Gastrocnemius medialis (tissue), 4 donors: ENCODE measurements around the gene IFNA6. TPM values are rescaled to one million over a fixed set of nuclear protein-coding genes. Genes with fewer than 3 reads are reported as not detected.

Source experiments
- ATAC-seq, 2 donors: fragments of 150-250 bp; one replicate each; pipeline ENCODE4 v1.9.1; 2016
- DNase-seq, 2 donors: peaks; one replicate each; pipeline ENCODE4 v3.0.0-alpha.2; 2019
- H3K27ac ChIP-seq, 4 donors: fragments of 200-600 bp; sonication (generic); 1 replicate in 1 of 4; 2 replicates in 3 of 4; pipeline ENCODE4 v1.5.1; 2016 to 2018; ENCODE audit warnings: mild to moderate bottlenecking in 2 of 4, moderate library complexity in 1 of 4
- H3K27me3 ChIP-seq, 3 donors: fragments of 200-600 bp; sonication (generic) in 2 of 3; 1 replicate in 1 of 3; 2 replicates in 2 of 3; pipeline versions ENCODE4 v1.5.1 to v1.6.0; 2016 to 2019; ENCODE audit warnings: mild to moderate bottlenecking in 1 of 3, moderate library complexity in 1 of 3
- H3K36me3 ChIP-seq, 2 donors: fragments of 200-600 bp; sonication (generic) in 1 of 2; one replicate each; pipeline ENCODE4 v1.5.1; 2017 to 2018
- H3K4me1 ChIP-seq, 2 donors: fragments of 200-600 bp; sonication (generic) in 1 of 2; one replicate each; pipeline ENCODE4 v1.5.1; 2016 to 2017; ENCODE audit warnings: mild to moderate bottlenecking in 2 of 2
- H3K4me3 ChIP-seq, 4 donors: fragments of 200-600 bp; sonication (generic) in 3 of 4; 1 replicate in 1 of 4; 2 replicates in 3 of 4; pipeline ENCODE4 v1.5.1; 2016 to 2019; ENCODE audit warnings: mild to moderate bottlenecking in 2 of 4
- H3K9me3 ChIP-seq, 3 donors: fragments of 200-600 bp; sonication (generic) in 2 of 3; 1 replicate in 1 of 3; 2 replicates in 2 of 3; pipeline ENCODE4 v1.5.1; 2016 to 2019
- POLR2A ChIP-seq, 2 donors: fragments of 450-650 bp; IDR thresholded peaks; one replicate each; pipeline ENCODE4 v1.6.1; 2017; ENCODE audit warnings: antibody characterized with exemption in 2 of 2, mild to moderate bottlenecking in 2 of 2, moderate library complexity in 2 of 2
- in situ Hi-C, 4 donors: fragments of 200-750 bp; cut with MboI; loops; one replicate each; pipeline versions ENCODE4 v1.15.0 to v1.8.0; 2017; ENCODE audit warnings: low sequenced_read_pairs in 4 of 4
- intact Hi-C: fragments of 100-400 bp; cut with DNase I; formaldehyde crosslinking; loops from one replicate; pipeline ENCODE4 v1.15.1; 2023; ENCODE audit warnings: low total_unique reads
- total RNA-seq, 4 donors: library from RNA; depleted of rRNA; stranded (reverse); fragments of >200 nt; gene quantifications; one replicate each; pipeline versions ENCODE4 v1.1.0 to v1.2.3, GENCODE V29; 2016
- TF ChIP-seq, protein P1 (sequence below), 5 experiments: fragments of 450-650 bp in 3 of 5; fragments of 200-600 bp in 2 of 5; sonication (generic) in 2 of 5; IDR thresholded peaks in 4 of 5; conservative IDR thresholded peaks in 1 of 5; 1 replicate in 4 of 5; 2 replicates in 1 of 5; pipeline ENCODE4 v1.5.1; 2016 to 2019; ENCODE audit warnings: antibody characterized with exemption in 5 of 5, mild to moderate bottlenecking in 3 of 5, moderate library complexity in 3 of 5

IFNA6 gene
- total RNA-seq, 4 donors from 2014 or later = not detected

DNA sequence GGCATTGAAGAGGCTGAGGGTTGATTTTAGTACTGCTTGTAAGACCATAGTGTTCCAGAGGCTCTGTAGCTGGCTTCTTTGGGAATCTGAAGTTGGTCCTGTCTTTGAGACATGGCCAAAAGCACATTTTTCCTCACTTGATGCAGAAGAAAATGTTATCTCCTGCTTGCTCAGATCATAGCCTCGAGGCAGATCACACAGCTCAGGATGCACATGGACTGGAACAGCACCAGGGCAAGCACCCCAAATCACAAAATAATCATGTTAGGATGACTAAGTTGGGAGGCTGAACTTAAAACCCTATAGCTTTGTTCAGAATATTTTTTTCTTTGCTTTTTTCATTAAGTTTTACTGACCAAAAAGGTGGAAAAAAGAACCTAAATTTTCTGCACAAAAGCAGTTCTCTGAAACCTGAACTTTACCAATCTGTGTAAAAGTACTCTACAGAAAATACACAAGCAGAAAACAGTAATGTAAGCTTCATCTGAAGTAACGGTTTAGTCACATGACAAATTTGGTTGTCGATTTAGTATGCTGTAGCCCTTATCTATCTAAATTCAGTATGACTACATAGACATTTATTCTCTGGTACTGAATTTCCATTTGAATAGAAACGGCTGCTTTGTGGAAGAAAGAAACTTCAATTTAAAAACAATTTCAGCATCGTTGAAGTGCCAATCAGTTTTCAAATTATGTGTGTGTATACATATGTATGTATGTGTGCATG, 18.8 kb downstream of the IFNA6 start:
- DNase-seq (no peak), ATAC-seq (no peak)
- Histone ChIP-seq H3K4me1 (peaks cover 48 to 56% of the 10 kb centered on the region in 2 donors), H3K27ac (no peak overlapping the region), H3K36me3 (no peaks in the 10 kb centered on the region), H3K27me3 (no peaks in the 10 kb centered on the region), H3K4me3 (peak overlapping the region in 2 of 4 donors; percentile 3), H3K9me3 (no peaks in the 10 kb centered on the region)
- in situ Hi-C loops = loop anchor here in 2 of 4 donors (25.0 kb wide), 1 partner anchor 655 kb away; the partner anchor contains the start of genes CDKN2A (in 2 of the 2) and CDKN2B-AS1 (in 2 of the 2)
- intact Hi-C loops = no loop called here
- TF ChIP-seq POLR2A (IDR thresholded peaks at IDR 0.05) = no peak
- TF ChIP-seq, protein P1, sequence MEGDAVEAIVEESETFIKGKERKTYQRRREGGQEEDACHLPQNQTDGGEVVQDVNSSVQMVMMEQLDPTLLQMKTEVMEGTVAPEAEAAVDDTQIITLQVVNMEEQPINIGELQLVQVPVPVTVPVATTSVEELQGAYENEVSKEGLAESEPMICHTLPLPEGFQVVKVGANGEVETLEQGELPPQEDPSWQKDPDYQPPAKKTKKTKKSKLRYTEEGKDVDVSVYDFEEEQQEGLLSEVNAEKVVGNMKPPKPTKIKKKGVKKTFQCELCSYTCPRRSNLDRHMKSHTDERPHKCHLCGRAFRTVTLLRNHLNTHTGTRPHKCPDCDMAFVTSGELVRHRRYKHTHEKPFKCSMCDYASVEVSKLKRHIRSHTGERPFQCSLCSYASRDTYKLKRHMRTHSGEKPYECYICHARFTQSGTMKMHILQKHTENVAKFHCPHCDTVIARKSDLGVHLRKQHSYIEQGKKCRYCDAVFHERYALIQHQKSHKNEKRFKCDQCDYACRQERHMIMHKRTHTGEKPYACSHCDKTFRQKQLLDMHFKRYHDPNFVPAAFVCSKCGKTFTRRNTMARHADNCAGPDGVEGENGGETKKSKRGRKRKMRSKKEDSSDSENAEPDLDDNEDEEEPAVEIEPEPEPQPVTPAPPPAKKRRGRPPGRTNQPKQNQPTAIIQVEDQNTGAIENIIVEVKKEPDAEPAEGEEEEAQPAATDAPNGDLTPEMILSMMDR (IDR thresholded peaks at IDR 0.05 in 4 of 5, conservative IDR thresholded peaks at IDR 0.05 in 1 of 5) = no peak

- Histone ChIP-seq H3K27me3 (no peaks in the 10 kb centered on the region), H3K27ac (no peak overlapping the region), H3K4me3 (no peak overlapping the region), H3K36me3 (peaks cover 0 to 18% of the 10 kb centered on the region in 2 donors), H3K9me3 (no peaks in the 10 kb centered on the region), H3K4me1 (peaks cover 20 to 30% of the 10 kb centered on the region in 2 donors)
- ATAC-seq (peak; percentile 77 to 93), DNase-seq (no peak)
- intact Hi-C loops (loop anchor here (1.0 to 5.0 kb wide), 3 partner anchors 9 to 461 kb away; partner anchors contain the start of gene KLHL9), in situ Hi-C loops (loop anchor here (5.0 to 25.0 kb wide), 6 partner anchors 66 to 661 kb away; partner anchors contain the start of genes CDKN2A (in 2 of the 4) and CDKN2B-AS1 (in 2 of the 4))
- no peak for TF ChIP-seq POLR2A (IDR thresholded peaks at IDR 0.05)
- TF ChIP-seq, protein P1 (IDR thresholded peaks at IDR 0.05 in 4 of 5, conservative IDR thresholded peaks at IDR 0.05 in 1 of 5) = peak in 4 of 5 experiments; percentile 54 to 81 (median 72)
Measured at GRCh38 chr9:21326526-21327139, 24.1 kb downstream of the IFNA6 start.

GRCh38 chr9:21324047-21324446, 26.6 kb downstream of the IFNA6 start:
- Histone ChIP-seq H3K36me3 (peaks cover 0 to 28% of the 10 kb centered on the region in 2 donors), H3K4me1 (peaks cover 0 to 8% of the 10 kb centered on the region in 2 donors), H3K9me3 (no peaks in the 10 kb centered on the region), H3K27me3 (no peaks in the 10 kb centered on the region), H3K27ac (no peak overlapping the region), H3K4me3 (no peak overlapping the region)
- in situ Hi-C loops (loop anchor here in 3 of 4 donors (5.0 to 10.0 kb wide), 3 partner anchors 68 to 471 kb away; no protein-coding TSS in a partner anchor), intact Hi-C loops (no loop called here)
- TF ChIP-seq, protein P1 (IDR thresholded peaks at IDR 0.05 in 4 of 5, conservative IDR thresholded peaks at IDR 0.05 in 1 of 5) = no peak
- no peak for TF ChIP-seq POLR2A (IDR thresholded peaks at IDR 0.05)
- no peak for ATAC-seq
- DNase-seq = no peak

DNA sequence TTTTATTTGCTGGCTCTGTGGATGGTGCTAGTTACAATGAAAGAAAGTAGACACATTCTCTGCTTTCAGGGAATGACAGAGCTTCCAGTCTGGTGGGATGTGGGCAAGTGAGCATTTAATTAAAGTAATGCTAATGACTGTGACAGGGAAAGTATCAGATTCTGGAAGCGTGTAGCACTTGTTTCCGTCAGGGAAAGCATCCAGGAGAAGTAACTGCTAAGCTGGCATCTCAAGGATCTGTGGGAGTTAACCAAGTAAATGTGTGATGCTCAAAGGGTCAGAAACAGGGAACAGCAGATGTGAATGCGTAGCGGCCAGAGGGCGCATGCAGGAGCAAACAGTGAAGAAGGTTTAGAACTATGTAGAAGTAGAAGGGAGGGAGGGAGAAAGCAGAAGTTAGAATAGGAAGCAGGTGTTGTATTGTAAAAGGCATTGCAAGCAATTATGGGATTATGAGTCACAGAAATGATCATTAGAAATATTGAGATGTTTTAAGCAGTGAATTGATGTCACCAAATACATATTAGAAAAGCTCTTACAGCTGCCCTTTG, 27.7 kb downstream of the IFNA6 start:
- no peak for TF ChIP-seq POLR2A (IDR thresholded peaks at IDR 0.05)
- TF ChIP-seq, protein P1 (IDR thresholded peaks at IDR 0.05 in 4 of 5, conservative IDR thresholded peaks at IDR 0.05 in 1 of 5) = no peak
- Histone ChIP-seq H3K36me3 (peaks cover 0 to 28% of the 10 kb centered on the region in 2 donors), H3K9me3 (no peaks in the 10 kb centered on the region), H3K27me3 (no peaks in the 10 kb centered on the region), H3K4me1 (peaks cover 0 to 7% of the 10 kb centered on the region in 2 donors), H3K27ac (no peak overlapping the region), H3K4me3 (no peak overlapping the region)
- DNase-seq (no peak), ATAC-seq (no peak)
- in situ Hi-C loops (loop anchor here in 3 of 4 donors (5.0 to 10.0 kb wide), 3 partner anchors 69 to 472 kb away; no protein-coding TSS in a partner anchor), intact Hi-C loops (no loop called here)
